ENCODE data around the gene UBR4.

UBR4 gene

GRCh38 chr1:19036041-19036812, 173.8 kb downstream of the UBR4 start:
- no peak for DNase-seq (ENCODE audit: low spot score)

DNA sequence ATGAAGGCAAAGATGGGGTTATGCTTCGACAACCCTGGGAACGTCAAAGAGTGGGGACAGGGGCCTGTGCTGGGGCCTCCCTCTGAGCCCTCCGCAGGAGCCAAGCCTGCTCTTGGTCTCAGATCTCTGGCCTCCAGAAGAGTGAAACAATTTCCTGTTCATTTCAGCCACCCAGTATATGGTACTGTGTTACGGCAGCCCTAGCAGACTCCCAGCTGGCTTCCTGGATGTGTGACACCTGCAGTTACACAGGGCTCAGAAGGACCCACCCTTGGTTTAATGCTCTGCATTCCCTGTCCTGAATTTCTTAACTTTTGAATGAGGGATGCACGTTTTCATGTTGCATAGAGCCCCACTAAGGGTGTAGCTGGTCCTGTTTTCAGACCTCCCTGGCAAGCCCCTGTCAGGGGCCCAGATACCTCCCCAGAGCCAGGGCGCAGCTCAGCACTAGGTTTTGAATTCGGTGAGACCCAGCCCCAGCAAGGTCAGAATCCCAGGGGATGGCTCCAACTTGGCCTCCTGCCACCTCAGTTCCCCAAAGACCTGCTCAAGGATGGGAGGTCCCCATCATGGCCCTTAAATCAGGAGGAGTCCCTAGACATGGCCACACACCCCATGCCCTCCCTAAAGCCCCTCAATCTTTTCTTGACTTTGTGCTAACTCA, 174.6 kb downstream of the UBR4 start:
- DNase-seq (ENCODE audit: low spot score), result no peak

GRCh38 chr1:19034721-19035120, 175.3 kb downstream of the UBR4 start:
- no peak for DNase-seq (ENCODE audit: low spot score)

DNA sequence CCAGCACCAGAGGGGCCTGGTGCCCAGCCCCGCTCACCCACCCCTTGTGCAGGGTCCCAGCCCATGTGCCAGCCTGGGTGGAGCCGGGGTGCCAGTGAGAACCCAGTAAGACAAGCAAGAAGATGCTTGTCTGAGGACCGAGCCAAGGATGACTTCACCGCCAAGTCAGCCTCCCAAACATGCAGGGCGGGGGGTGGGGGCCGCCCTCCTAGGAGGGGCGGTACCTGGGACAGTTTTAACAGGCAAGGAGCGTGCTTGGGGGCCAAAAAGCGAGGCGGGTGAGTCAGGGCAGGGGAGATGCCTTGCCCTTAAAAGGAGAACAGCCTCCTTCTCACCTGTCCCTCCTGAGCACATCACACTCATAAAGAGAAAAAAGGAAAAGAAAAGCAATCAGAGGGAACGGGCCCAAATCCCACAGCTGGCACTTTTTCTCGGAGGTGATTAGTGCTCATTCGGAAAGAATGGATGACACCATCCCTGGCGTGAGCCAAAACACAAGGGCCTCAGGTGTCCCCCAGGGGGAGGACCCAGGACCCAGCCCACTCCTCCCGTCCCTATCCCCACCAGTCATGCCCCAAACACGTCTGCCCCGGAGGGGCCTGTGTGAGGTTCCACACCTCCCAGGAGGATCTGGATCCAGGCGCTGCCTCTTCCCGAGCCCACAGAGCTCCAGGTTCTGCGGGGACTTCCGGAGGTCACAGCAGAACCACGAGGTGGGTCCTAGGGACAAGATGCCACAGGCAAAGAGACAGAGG, 176.0 kb downstream of the UBR4 start:
- DNase-seq (ENCODE audit: low spot score), result no peak

DNA sequence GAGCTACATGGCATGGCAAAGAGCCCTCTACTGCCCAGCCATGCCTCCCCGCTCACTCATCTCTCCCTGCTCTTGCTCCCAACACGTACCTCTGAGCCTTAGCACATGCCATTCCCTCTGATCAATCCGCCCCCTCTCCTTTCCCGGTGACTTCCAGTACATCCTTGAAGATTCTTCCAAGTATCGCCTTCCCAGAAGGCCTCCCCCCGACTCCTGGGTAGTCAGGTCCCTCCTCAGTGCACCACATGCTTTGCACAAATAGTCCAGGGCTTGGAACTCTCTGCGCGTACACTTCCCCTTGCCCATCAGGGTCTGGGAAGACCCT, 176.6 kb downstream of the UBR4 start:
- DNase-seq (ENCODE audit: low spot score), result no peak

DNA sequence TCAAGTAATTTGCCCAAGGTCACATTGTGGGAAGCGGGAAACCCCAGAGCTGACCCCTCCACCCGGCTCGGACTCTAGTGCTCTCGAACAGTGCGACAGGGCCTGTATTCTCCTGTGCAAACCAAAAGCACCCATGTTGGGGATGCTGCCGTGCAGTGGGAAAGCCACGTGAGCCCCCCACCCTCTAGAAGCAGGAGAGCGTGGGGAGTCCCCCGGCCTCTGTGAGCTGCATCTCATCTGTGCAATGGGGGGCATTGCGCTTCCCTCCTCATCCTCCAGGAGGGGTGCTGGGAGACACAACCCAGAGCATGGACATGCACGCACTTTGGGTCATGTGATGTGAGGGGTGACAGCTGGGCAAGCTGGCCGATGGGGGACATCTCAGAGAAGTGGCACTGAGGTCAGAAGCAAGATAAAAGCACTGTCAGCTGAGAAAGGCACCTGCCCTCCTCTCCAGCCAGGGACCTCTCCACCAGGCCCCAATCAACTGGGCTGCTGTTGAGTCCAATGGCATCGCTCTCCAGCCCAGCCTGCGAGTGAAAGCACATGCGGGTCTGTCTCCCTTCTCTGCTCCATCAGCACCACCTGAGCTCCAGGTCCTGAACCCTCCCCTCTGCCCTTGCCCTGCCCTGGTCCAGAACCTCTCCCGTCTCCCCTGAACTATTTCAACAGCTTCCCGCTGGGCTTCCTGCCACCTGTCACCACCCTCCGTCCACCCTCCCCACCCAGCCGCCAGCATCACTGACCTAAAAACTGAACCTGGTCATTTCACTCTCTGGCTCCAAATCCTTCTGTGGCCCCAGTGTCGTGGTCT, 177.2 kb downstream of the UBR4 start:
- no peak for DNase-seq (ENCODE audit: low spot score)

- DNase-seq (ENCODE audit: low spot score), result no peak
These were observed 177.7 kb downstream of the UBR4 start for GRCh38 chr1:19032413-19032695.

GRCh38 chr1:19029191-19030085, 180.6 kb downstream of the UBR4 start:
- DNase-seq (ENCODE audit: low spot score), result no peak

DNA sequence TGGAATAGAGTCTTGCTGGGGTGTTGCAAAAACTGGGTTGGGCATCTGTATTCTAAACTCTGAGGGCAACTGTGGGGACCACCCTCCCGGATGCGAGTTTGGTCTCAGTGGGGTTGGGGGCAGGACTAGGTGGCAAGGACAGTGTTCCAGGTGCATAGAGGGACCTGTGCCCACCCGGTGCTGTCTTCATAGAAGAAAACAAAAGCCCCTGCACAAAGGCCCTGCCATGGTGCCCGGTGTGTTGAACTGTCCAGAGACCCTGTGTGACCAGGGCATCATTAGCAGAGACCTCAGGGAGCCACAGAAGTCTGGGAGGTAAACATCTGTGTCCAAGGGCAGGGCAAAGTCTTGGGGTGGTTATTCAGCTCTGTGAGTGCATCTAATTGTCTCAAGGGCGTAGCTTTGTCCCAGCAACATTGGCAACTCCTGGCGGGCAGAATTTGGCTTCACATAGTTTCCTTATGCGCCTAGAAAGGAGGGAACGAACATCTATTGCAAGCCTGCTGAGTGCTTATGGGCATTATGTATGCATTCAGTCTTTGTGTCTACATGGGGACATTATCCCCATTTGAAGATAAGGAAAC, 181.4 kb downstream of the UBR4 start:
- DNase-seq (ENCODE audit: low spot score), result no peak

DNA sequence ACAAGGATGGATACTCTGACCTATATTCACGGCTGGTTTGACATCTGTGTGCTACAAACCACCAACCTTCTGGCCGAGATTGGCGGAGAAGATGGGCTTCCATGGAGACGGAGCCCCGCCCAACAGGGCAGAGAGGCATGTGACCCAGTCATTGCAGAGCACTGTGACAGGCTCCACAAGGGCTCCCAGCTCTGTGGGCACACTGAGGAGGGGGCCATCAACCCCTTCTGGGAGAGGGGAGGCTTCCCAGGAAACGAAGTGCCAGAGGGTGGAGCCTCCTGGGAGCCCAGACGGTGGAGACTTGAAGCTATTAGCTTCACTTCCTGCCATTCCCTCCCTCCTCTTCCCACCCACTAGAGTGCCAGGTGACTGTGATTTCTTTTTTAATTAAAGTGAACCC, 182.0 kb downstream of the UBR4 start:
- DNase-seq (ENCODE audit: low spot score), result peak; percentile 17

Measured in globus pallidus (tissue), 1 donor.